ENCODE results near the gene STAMBP. TPM values are rescaled to one million over a fixed set of nuclear protein-coding genes. Genes with fewer than 3 reads are reported as not detected.

Gene STAMBP
- total and polyA plus RNA-seq, 2 of the 4 experiments (the other 2 are of a cell fraction): 29.7 to 38.7 TPM

- TF ChIP-seq ELK1 (IDR thresholded peaks at IDR 0.05; ENCODE audit: borderline replicate concordance, low read depth, low read length): no peak
- TF ChIP-seq CEBPB (IDR thresholded peaks at IDR 0.05; ENCODE audit: low read depth, low read length): no peak
- no peak for TF ChIP-seq POLR2A (IDR thresholded peaks at IDR 0.05; ENCODE audit: low read depth, low read length)
Measured at GRCh38 chr2:73859721-73860586, 31.2 kb downstream of the STAMBP start (continued).

- Histone ChIP-seq H2BK120ac (ENCODE audit: low read depth, low read length) (no peak overlapping the region), H2BK20ac (ENCODE audit: low read depth, low read length) (no peak overlapping the region), H3K9ac (ENCODE audit: low read depth, low read length) (no peak overlapping the region), H3K9me1 (ENCODE audit: insufficient read depth, low read length) (peaks cover 7% of the 10 kb centered on the region), H3K27ac (ENCODE audit: insufficient read depth, low read length) (no peak overlapping the region), H2AK5ac (ENCODE audit: low read depth, low read length) (no peak overlapping the region), H2BK15ac (ENCODE audit: low read depth, low read length) (no peak overlapping the region), H3K4me3 (ENCODE audit: insufficient read depth, low read depth, low read length) (no peak overlapping the region), H3K56ac (ENCODE audit: extremely low read depth, insufficient read depth, low read length) (no peak overlapping the region), H3K36me3 (ENCODE audit: control insufficient read depth, insufficient read depth, low read length) (peaks cover 24% of the 10 kb centered on the region), H3K27me3 (ENCODE audit: control insufficient read depth, insufficient read depth, low read length) (no peaks in the 10 kb centered on the region), H4K20me1 (ENCODE audit: insufficient read depth, low read length) (peaks cover 7% of the 10 kb centered on the region; the same call in 1 of the 2 replicates), H3K4ac (ENCODE audit: low read depth, low read length) (no peak overlapping the region), H3K79me1 (ENCODE audit: low read depth in 1 of 2, low read length in 2 of 2) (peaks cover 0 to 8% of the 10 kb centered on the region in 2 experiments; a peak in 2 of 4 replicates), H4K5ac (ENCODE audit: low read depth, low read length) (no peak overlapping the region), H2AFZ (replicated peaks; ENCODE audit: low read length, poor library complexity) (no peak overlapping the region), H3K23ac (ENCODE audit: low read depth, low read length) (no peak overlapping the region), H3K4me2 (ENCODE audit: low read depth, low read length) (no peak overlapping the region), H2AK9ac (replicated peaks; ENCODE audit: low read depth, low read length, poor library complexity) (no peak overlapping the region), H4K91ac (ENCODE audit: insufficient read depth, low read depth, low read length) (no peak overlapping the region), H3K9me3 (ENCODE audit: control insufficient read depth, insufficient read depth, low read length) (no peaks in the 10 kb centered on the region), H3K4me1 (ENCODE audit: control insufficient read depth, insufficient read depth, low read length) (peaks cover 6% of the 10 kb centered on the region), H4K8ac (ENCODE audit: low read depth in 2 of 2, low read length in 2 of 2) (no peak overlapping the region), H2BK5ac (ENCODE audit: low read depth, low read length, poor library complexity, severe bottlenecking) (no peak overlapping the region), H3K14ac (replicated peaks; ENCODE audit: low read depth, low read length) (no peak overlapping the region), H3K18ac (ENCODE audit: low read depth, low read length) (no peak overlapping the region)
- no peak for TF ChIP-seq CHD1 (IDR thresholded peaks at IDR 0.05; ENCODE audit: low read depth, low read length)
- no peak for TF ChIP-seq RFX5 (IDR thresholded peaks at IDR 0.05; ENCODE audit: low read depth, low read length)
- no peak for TF ChIP-seq MXI1 (IDR thresholded peaks at IDR 0.05; ENCODE audit: borderline replicate concordance, low read depth, low read length)
- BruUV-seq (replicated peaks): no TSS peak
- DNase-seq (no peak), ATAC-seq (ENCODE audit: low read depth) (no peak)
- WGBS, 2 experiments (ENCODE audit: extremely low coverage in 2 of 2, insufficient read length in 1 of 2): 83% methylated on average over 1 of the region's 2 CpGs; no CpG with 5 or more reads in 1 of the 2 experiments
- intact Hi-C loops (cut with micrococcal nuclease): no loop called here
- in situ Hi-C loops (cut with MboI; ENCODE audit: low sequenced_read_pairs): no loop called here
- POLR2A ChIA-PET (ENCODE audit: unreplicated experiment): interaction anchor here (0.6 kb wide), 1 partner anchor 316 kb away, joined by 3 read pairs; the partner anchor contains the start of gene MOB1A
- dilution Hi-C loops (cut with HindIII; ENCODE audit: low sequenced_read_pairs, unreplicated experiment): no loop called here
- CTCF ChIA-PET: no interaction called here
Measured at GRCh38 chr2:73862987-73863386, 34.2 kb downstream of the STAMBP start.

Measured in IMR-90 (cell line).